Caki2 (cell line): Measurements from ENCODE around the gene MMP1. TPM values are rescaled to one million over a fixed set of nuclear protein-coding genes. Genes with fewer than 3 reads are reported as not detected.

Source experiments
- DNase-seq: peaks from one replicate; pipeline ENCODE4 v3.0.0-alpha.2; 2015; ENCODE audit warnings: low read depth
- in situ Hi-C: cut with HindIII; loops from 2 replicates; pipeline ENCODE4 v1.10.0; 2016; ENCODE audit warnings: low sequenced_read_pairs, low pct_unique_long_range_greater_than_20kb, mixed read lengths
- total RNA-seq: library from RNA; depleted of rRNA; stranded (reverse); fragments of >200 nt; shearing (Covaris generic); gene quantifications from 2 replicates; pipeline ENCODE4 v1.2.3, GENCODE V29; 2014; ENCODE audit warnings: low replicate concordance

MMP1 gene
- total RNA-seq, 1 experiment from 2014 or later = 0.78 TPM

- peak; percentile 9 for DNase-seq
- in situ Hi-C loops = no loop called here
Observed at GRCh38 chr11:102810950-102811660, 13.1 kb upstream of the MMP1 start.

- in situ Hi-C loops = no loop called here
- no peak for DNase-seq
Observed at GRCh38 chr11:102809971-102810370, 12.0 kb upstream of the MMP1 start.

- peak; percentile 14 for DNase-seq
- in situ Hi-C loops = no loop called here
Observed at GRCh38 chr11:102807921-102808320, 10.0 kb upstream of the MMP1 start.

GRCh38 chr11:102806296-102806695 lies 8.3 kb upstream of the MMP1 start:
- in situ Hi-C loops = no loop called here
- DNase-seq = no peak

- DNase-seq = no peak
- in situ Hi-C loops = no loop called here
Observed at GRCh38 chr11:102802341-102802740, 4.4 kb upstream of the MMP1 start.

GRCh38 chr11:102800767-102801166 lies 2.8 kb upstream of the MMP1 start:
- no peak for DNase-seq
- in situ Hi-C loops = no loop called here

- DNase-seq = no peak
- in situ Hi-C loops = no loop called here
Observed at GRCh38 chr11:102799681-102800340, 1.9 kb upstream of the MMP1 start.

GRCh38 chr11:102794382-102794781 lies 3.6 kb downstream of the MMP1 start:
- in situ Hi-C loops = no loop called here
- DNase-seq = peak; percentile 33

- no peak for DNase-seq
Observed at GRCh38 chr11:102793677-102794290, 4.2 kb downstream of the MMP1 start.

GRCh38 chr11:102792604-102793003 lies 5.4 kb downstream of the MMP1 start:
- no peak for DNase-seq
- in situ Hi-C loops = no loop called here

More at GRCh38 chr11:102793677-102794290, 4.2 kb downstream of the MMP1 start:
- in situ Hi-C loops = no loop called here

- in situ Hi-C loops = no loop called here
- no peak for DNase-seq
Observed at GRCh38 chr11:102791271-102792036, 6.5 kb downstream of the MMP1 start.

GRCh38 chr11:102788334-102788995 lies 9.5 kb downstream of the MMP1 start:
- no peak for DNase-seq
- in situ Hi-C loops = no loop called here

GRCh38 chr11:102784380-102784779 lies 13.6 kb downstream of the MMP1 start:
- in situ Hi-C loops = no loop called here
- DNase-seq = no peak

GRCh38 chr11:102783720-102784119 lies 14.2 kb downstream of the MMP1 start:
- in situ Hi-C loops = no loop called here
- no peak for DNase-seq

GRCh38 chr11:102783016-102783415 lies 14.9 kb downstream of the MMP1 start:
- DNase-seq = no peak
- in situ Hi-C loops = no loop called here

GRCh38 chr11:102781676-102782075 lies 16.3 kb downstream of the MMP1 start:
- in situ Hi-C loops = no loop called here
- no peak for DNase-seq

GRCh38 chr11:102780491-102780918 lies 17.5 kb downstream of the MMP1 start, which contains the start of gene MMP10:
Gene MMP10, minus strand, starts transcription at chr11:102780628. Its CDS starts 37 bp downstream, at chr11:102780591.
- in situ Hi-C loops = no loop called here
- peak; percentile 45 for DNase-seq

GRCh38 chr11:102776454-102776853 lies 21.5 kb downstream of the MMP1 start:
- in situ Hi-C loops = no loop called here
- DNase-seq = no peak
